Measurements from ENCODE around the gene ITPK1. TPM values are rescaled to one million over a fixed set of nuclear protein-coding genes. Genes with fewer than 3 reads are reported as not detected.

Gene ITPK1
- total RNA-seq, 1 experiment from 2014 or later = 69.6 TPM

DNA sequence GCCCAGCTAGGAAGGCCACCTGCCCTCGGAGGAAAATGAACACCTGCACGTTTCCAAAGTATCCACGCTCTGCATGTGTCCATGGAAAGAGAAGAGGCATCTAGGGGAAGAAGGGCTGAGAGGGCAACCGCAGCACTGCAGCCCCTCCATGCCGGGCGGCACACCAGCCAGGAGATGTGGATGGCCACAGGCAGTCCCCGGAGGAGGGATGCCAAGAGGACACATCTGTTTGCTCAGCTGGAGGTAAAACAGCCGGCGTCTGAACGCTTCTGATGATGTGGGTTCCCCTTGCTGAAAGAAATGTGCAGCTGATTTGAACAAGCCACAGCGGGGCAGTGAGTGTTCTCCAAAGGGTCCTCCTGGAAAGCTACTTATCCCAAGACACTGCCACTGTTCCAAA, 158.8 kb downstream of the ITPK1 start:
- H3K4me1 ChIP-seq = peaks cover 53% of the 10 kb centered on the region
- peaks cover 11% of the 10 kb centered on the region for H3K36me3 ChIP-seq
- H3K4me3 ChIP-seq = no peak overlapping the region
- peak overlapping the region; percentile 24; the same call in 1 of the 2 replicates for H3K27ac ChIP-seq
- DNase-seq = peak; percentile 70 to 78
- no peaks in the 10 kb centered on the region for H3K27me3 ChIP-seq
- no peaks in the 10 kb centered on the region for H3K9me3 ChIP-seq (replicated peaks)

DNA sequence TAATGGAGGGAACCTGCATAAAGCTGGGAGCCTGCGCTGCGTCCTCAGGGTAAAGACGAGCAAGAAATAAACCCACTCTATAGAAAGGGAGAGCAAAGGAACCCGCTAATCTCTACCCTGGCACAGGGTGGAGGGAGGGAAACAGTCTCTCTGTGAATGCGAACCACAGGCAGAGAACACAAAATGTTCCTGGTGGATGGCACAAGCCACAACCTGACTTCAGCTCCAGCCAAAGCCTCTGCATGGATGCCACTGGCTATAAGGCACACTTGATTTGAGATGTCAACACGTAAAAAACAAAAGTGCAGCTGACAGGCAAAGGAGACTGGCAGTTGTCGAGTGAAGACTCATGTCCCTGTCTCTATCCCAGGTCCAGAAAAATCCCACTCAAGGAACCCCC, 160.3 kb downstream of the ITPK1 start:
- no peak overlapping the region for H3K4me3 ChIP-seq
- H3K27ac ChIP-seq = no peak overlapping the region
- DNase-seq = no peak
- H3K27me3 ChIP-seq = no peaks in the 10 kb centered on the region
- H3K36me3 ChIP-seq = peaks cover 19% of the 10 kb centered on the region
- H3K9me3 ChIP-seq (replicated peaks) = no peaks in the 10 kb centered on the region
- peaks cover 38% of the 10 kb centered on the region for H3K4me1 ChIP-seq

DNA sequence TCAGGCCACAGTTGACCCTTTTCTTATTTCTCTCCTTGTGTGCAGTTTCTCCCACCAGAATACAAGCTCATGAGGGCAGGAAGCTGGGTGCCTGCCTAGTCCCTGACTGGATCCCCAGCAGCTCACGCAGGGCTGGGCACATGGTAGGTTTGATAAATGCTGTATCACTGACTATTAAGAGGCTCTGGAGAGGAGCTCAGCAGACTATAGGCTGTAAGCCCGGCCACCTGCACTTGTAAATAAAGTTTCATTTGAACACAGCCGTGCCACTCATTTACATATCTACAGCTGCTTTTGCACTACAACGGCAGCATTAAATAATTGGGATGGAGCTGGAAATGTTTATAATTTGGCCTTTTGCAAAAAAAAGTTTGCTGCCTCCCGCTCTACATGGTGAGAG, 160.8 kb downstream of the ITPK1 start:
- Histone ChIP-seq H3K4me1 (peaks cover 33% of the 10 kb centered on the region), H3K4me3 (no peak overlapping the region), H3K27me3 (no peaks in the 10 kb centered on the region), H3K9me3 (replicated peaks) (no peaks in the 10 kb centered on the region), H3K27ac (no peak overlapping the region), H3K36me3 (peaks cover 19% of the 10 kb centered on the region)
- DNase-seq = no peak

DNA sequence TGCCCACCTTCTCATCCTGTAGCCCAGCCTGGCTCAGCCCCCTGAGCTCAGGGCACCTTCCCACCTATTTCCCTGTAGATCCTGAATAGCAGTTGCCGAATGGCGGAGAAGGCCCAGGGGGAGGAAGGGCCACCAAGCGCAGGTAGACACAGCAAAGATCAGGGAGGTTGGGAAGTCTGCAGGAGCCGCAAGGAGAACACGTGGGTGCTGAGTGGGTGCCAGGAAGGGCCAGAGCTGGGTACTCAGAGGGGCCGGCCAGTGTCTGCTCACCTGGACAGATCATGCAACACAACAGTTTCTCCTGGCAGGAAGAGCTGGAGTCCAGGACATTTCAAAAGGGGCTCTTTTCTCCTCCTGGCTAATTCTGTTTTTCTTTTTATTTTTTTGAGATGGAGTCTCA, 162.2 kb downstream of the ITPK1 start:
- DNase-seq = no peak
- Histone ChIP-seq H3K27ac (no peak overlapping the region), H3K9me3 (replicated peaks) (no peaks in the 10 kb centered on the region), H3K4me1 (peaks cover 22% of the 10 kb centered on the region), H3K36me3 (peaks cover 25% of the 10 kb centered on the region), H3K27me3 (no peaks in the 10 kb centered on the region), H3K4me3 (no peak overlapping the region)

DNA sequence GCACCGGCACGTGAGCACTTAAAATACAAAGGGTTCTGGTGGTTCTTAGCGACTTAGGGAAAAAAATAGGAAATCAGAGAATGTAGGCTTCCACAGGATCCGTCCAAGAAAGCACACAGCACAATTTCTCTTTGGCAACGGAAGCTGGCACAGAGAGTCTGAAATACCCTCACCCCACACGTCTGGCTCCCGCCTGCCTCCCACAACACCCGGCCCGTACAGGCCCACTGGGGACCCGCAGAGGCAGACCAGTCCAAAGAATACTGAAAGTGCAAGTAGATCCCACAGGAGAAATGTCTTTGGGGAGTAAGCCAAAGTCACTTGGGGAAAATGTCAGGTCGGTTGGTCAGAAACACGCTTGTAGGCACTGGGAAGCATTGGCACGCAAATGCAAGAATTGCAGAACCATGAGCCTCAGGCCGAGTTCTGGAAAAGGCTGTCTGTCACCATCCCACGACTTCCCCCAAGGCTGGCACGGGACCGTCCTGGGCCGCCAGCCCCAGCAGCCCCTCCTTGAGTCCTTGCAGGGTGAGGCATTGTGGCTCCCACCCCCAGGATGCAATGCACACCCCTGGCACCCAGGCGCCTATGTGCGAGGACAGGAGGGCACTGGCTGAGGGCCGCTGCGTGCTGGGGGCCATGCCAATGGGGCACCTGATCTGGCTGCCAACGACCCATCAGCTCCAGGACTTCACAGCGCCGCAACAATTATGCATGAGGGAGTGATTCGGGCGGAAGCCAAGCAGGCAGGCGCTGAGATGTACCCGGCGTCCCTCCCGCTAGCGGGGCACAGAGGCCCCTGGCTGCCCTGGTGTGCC, 163.0 kb downstream of the ITPK1 start:
- Histone ChIP-seq H3K27ac (no peak overlapping the region), H3K4me1 (peaks cover 14% of the 10 kb centered on the region), H3K36me3 (peaks cover 24% of the 10 kb centered on the region), H3K27me3 (no peaks in the 10 kb centered on the region), H3K9me3 (replicated peaks) (no peaks in the 10 kb centered on the region), H3K4me3 (no peak overlapping the region)
- no peak for DNase-seq

DNA sequence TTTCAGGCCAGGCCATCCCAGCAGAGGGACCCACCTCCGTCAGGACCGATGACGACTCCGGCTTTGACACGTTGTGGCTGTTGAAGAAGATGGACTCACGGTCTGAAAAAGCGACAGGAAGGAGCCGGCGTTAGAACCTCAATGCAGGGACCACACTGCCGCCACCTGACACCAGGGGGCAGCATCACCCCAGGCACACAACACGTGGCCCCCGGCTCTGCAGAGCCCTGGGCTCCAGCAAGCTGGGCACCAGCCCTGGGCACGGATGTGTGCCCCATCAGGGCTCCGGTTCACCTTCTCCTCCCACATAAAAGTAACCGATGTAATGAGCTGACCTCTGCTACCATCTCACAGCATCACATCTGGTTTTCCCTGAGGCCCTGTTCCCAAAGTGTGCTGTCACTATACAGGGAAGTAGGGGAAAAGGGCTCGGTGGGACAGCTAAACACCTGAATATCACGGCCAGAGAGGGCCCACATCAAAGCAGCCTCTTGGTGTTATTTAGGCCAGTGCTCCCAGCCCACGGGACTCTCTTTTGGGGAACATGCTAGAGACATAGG, 163.7 kb downstream of the ITPK1 start:
- no peak overlapping the region for H3K4me3 ChIP-seq
- peaks cover 28% of the 10 kb centered on the region for H3K36me3 ChIP-seq
- H3K27me3 ChIP-seq = no peaks in the 10 kb centered on the region
- no peaks in the 10 kb centered on the region for H3K9me3 ChIP-seq (replicated peaks)
- H3K4me1 ChIP-seq = peaks cover 13% of the 10 kb centered on the region
- H3K27ac ChIP-seq = no peak overlapping the region
- peak; percentile 46 to 74 for DNase-seq

DNA sequence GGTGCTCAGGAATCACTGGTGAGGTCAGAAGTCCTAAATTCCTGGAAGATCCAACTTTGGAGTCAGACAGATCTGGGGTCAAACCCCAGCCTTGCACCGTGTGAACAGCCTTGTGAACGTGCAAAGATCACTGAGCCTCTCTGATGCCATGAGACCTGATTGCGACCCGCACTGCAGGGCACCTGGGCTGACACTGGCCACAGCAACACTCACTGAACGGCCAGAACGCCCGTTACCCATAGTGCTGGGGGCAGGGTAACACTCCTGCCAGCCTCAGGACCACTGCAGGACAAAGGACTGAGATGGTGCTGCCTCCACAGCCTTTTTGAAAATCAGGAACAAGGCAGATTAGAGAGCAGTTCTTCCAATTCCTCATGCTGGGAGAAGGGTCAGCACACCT, 164.5 kb downstream of the ITPK1 start:
- Histone ChIP-seq H3K4me3 (no peak overlapping the region), H3K4me1 (peaks cover 12% of the 10 kb centered on the region), H3K27ac (no peak overlapping the region), H3K27me3 (no peaks in the 10 kb centered on the region), H3K9me3 (replicated peaks) (no peaks in the 10 kb centered on the region), H3K36me3 (peaks cover 28% of the 10 kb centered on the region)
- DNase-seq = no peak

DNA sequence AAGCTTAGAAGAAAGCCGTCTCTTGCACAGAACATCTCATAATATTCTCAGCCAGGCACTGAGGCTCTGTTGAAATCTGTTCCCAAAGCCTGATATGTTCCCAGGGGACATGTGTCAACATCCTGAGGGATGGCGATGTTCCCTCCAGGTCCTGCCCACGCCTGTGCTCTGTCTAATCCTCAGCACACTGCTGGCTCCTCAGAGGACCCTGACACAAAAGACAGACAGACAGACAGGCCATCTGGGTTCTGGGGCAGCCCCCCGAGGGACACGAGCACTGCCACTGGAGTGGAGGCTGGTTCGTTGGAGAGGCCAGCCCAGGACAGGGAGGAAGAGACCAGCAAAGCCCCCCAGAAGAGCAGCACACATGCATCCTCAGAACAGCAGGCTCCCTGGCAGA, 165.0 kb downstream of the ITPK1 start:
- no peak for DNase-seq
- Histone ChIP-seq H3K4me1 (peaks cover 17% of the 10 kb centered on the region), H3K27me3 (no peaks in the 10 kb centered on the region), H3K36me3 (peaks cover 28% of the 10 kb centered on the region), H3K27ac (no peak overlapping the region), H3K9me3 (replicated peaks) (no peaks in the 10 kb centered on the region), H3K4me3 (no peak overlapping the region)

DNA sequence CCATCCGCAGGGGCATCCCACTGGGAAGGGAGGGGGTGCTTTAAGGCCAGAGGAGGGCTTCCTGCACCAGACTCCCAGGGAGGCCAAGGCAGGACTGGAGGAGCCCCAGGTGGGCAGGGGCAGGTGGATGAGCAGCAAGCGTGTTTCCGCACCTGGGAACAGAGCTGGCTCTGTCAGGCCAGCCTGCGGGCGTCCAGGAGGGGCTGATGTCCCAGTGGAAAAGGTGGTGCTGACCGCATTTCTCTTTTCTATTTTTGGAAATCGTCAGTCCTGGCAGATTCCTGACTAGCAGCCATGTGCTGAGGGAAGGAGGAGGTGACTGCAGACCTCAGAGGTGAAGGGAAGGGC, 165.6 kb downstream of the ITPK1 start:
- Histone ChIP-seq H3K36me3 (peaks cover 34% of the 10 kb centered on the region), H3K4me3 (no peak overlapping the region), H3K27ac (no peak overlapping the region), H3K9me3 (replicated peaks) (no peaks in the 10 kb centered on the region), H3K27me3 (no peaks in the 10 kb centered on the region), H3K4me1 (peaks cover 21% of the 10 kb centered on the region)
- DNase-seq = no peak

DNA sequence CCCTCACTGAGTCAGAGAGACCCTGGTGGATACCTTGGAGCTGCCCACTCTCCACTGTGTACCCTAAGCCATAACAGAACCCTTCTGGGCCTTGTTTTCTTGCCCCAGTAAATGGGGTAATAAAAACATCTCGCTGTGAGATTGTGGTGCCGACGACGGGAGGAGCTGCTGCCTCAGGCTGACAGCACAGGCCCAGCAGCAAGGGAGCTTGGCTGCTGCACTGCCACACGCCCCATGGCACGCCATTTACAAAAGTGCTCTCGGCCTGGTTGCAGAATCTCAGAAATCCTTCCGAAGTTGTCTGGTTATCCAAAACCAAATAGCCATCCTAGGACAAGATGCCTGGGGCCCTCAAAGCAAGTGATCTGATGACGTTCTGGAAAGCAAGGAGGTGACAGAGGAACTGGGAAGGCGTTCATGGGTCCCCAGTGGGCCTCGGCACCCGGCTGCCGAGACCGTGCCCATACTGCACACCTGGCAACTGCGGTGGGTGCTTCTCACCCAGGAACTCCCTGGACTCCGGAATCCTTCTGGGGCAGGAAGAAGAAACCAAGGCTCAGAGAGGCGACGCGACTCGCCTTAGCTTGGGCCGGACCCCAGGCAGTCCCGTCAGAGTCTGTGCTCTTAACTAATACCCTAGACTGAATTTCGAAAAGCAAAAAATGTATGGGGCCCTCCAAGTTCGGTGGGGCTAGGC, 166.1 kb downstream of the ITPK1 start:
- no peaks in the 10 kb centered on the region for H3K9me3 ChIP-seq (replicated peaks)
- H3K4me3 ChIP-seq = no peak overlapping the region
- H3K4me1 ChIP-seq = peaks cover 26% of the 10 kb centered on the region
- no peaks in the 10 kb centered on the region for H3K27me3 ChIP-seq
- peaks cover 35% of the 10 kb centered on the region for H3K36me3 ChIP-seq
- no peak overlapping the region for H3K27ac ChIP-seq
- no peak for DNase-seq

DNA sequence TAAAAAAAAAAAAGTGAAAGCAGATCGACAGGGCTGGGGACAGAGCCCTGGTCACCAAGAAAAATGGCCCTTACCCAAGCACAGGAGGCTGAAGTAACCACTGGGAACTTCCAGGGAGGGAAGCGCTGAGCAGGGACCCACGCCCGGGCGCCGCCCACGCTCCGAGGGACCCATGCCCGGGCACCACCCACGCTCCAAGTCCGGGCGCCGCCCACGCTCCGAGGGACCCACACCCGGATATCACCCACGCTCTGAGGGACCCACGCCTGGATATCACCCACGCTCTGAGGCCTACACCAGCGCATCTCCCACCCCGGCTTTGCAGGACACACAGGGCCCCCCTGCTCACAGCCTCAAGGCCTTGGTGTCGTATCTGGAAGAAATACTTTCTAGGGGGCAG, 167.1 kb downstream of the ITPK1 start:
- H3K36me3 ChIP-seq = peaks cover 35% of the 10 kb centered on the region
- H3K27me3 ChIP-seq = no peaks in the 10 kb centered on the region
- DNase-seq = no peak
- no peak overlapping the region for H3K27ac ChIP-seq
- no peak overlapping the region for H3K4me3 ChIP-seq
- peaks cover 36% of the 10 kb centered on the region for H3K4me1 ChIP-seq
- no peaks in the 10 kb centered on the region for H3K9me3 ChIP-seq (replicated peaks)

DNA sequence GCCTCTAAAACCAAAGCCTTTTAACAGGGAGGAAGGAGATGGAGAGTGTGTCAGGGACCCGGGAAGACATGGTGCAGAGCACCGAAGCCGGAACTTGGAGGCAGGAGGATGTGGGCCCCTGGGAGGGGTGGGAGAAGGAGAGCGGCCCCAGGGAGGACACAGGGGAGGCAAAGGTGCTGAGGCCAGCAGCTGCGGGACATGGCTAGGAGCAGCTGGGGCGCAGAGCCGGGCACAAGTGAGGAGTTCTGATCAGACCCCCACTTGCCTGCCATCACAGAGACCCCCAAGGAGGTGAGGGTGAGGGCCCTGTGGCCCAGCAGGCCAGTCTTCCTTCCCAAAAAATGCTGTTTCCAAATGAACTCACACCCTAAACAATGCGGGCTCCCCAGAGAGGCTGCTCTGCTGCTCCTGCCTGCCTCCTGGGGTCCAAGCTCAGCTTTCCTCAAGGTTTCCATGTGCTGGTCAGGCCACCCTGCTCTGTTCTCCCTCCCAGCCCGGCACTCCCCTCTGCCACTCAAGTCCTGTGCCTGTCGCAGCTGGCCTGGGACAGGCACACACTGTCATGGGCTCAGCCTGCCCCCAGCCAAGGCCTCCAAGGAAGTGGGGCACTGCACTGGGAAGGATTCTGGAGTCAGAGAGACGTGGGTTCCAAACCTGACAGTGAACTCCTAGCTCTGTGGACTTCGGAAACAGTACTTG, 168.7 kb downstream of the ITPK1 start:
- peak in 1 of 2 experiments; percentile 30 for DNase-seq
- Histone ChIP-seq H3K36me3 (peaks cover 41% of the 10 kb centered on the region), H3K27me3 (no peaks in the 10 kb centered on the region), H3K4me3 (no peak overlapping the region), H3K27ac (peak overlapping the region; percentile 65), H3K9me3 (replicated peaks) (no peaks in the 10 kb centered on the region), H3K4me1 (peaks cover 38% of the 10 kb centered on the region)

DNA sequence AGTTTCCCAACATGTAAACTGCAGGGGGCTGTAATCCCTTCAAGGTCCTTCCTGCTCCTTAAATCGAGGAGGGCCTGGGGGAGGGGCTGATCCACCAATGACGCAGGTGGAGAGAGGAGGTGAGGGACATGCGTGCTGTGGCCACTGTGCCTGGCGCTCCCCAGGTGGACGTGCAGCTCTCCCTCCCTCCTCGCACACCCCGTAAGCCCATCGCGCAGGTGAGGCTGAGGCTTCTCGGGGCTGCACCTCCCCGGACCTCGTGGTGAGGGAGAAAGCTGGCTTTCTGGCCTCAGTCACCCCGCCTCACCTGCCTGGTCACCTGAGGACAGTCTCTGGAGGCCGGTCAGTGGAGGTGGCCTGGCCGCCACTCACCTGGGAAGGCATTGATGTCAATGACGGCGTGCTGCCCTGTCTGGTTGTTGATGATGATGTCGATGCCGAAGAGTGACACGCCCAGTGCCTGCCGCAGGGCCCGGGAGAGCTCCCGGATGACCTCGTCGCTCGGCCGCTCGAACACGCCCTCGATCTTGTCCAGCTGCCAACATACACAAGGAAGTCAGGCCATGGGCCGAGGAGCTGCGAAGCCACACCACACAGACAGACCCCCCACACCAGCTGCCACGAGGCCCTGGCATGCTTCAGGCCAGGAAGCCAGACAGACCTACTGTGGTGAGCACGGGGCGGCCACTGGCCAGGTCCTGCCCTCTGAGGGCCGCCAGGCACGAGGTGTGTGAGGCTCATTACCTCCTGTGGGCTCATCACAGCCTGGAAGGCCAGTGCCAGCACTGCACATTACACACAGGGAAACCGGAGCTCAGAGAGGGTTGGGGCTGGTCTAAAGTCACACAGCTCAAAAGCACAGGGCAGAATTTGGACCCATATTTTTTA, 169.5 kb downstream of the ITPK1 start:
- H3K27me3 ChIP-seq = no peaks in the 10 kb centered on the region
- H3K27ac ChIP-seq = peak overlapping the region; percentile 65
- H3K36me3 ChIP-seq = peaks cover 38% of the 10 kb centered on the region
- H3K9me3 ChIP-seq (replicated peaks) = no peaks in the 10 kb centered on the region
- peak; percentile 84 to 89 for DNase-seq
- H3K4me3 ChIP-seq = no peak overlapping the region
- H3K4me1 ChIP-seq = peaks cover 38% of the 10 kb centered on the region

DNA sequence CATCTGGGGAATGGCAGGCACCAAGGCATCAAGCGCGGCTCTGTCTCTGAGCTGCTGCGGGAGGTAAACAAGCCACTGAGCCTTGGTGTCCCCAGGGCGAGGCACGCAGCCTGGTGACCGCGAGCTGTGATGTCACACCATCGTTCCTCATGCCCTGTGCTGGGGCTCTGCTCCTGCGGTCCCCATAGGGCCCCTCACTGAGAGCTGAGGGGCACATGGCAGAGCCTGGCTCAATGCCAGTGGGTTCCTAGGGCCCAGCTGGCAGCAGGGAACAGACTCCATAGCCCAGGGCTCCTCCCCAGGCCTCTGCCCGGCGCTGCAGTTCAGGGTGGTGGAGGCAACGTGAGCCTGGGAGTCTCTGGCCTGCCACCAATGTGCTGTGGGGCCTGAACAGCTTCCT, 170.2 kb downstream of the ITPK1 start:
- Histone ChIP-seq H3K4me3 (no peak overlapping the region), H3K36me3 (peaks cover 32% of the 10 kb centered on the region), H3K27me3 (no peaks in the 10 kb centered on the region), H3K27ac (no peak overlapping the region), H3K9me3 (replicated peaks) (no peaks in the 10 kb centered on the region), H3K4me1 (peaks cover 38% of the 10 kb centered on the region)
- DNase-seq = no peak
